Neural crest cell (in vitro differentiated cells): ENCODE measurements around the gene GNPTG. TPM values are rescaled to one million over a fixed set of nuclear protein-coding genes. Genes with fewer than 3 reads are reported as not detected.

ENCODE experiments used
- DNase-seq: peaks from one replicate; pipeline ENCODE4 v3.0.0; 2021; ENCODE audit warnings: low read depth, mixed read lengths, low spot score
- H3K27ac Mint-ChIP-seq: one replicate; pipeline ENCODE4 v1.8.0; 2021; ENCODE audit warnings: mild to moderate bottlenecking, mixed read lengths; ENCODE audit not compliant: unreplicated experiment
- H3K27me3 Mint-ChIP-seq: 2 replicates; pipeline ENCODE4 v1.8.0; 2021; ENCODE audit warnings: low read depth, mild to moderate bottlenecking, mixed read lengths
- H3K36me3 Mint-ChIP-seq: 2 replicates; pipeline ENCODE4 v1.8.0; 2021; ENCODE audit warnings: low read depth, mild to moderate bottlenecking, mixed read lengths
- H3K4me1 Mint-ChIP-seq: 2 replicates; pipeline ENCODE4 v1.8.0; 2021; ENCODE audit warnings: mixed read lengths
- H3K4me3 Mint-ChIP-seq: one replicate; pipeline ENCODE4 v1.8.0; 2021; ENCODE audit warnings: mild to moderate bottlenecking, mixed read lengths
- H3K9me3 Mint-ChIP-seq: 2 replicates; pipeline ENCODE4 v1.8.0; 2021; ENCODE audit warnings: mixed read lengths
- total RNA-seq: library from RNA; stranded (reverse); gene quantifications from 2 replicates; pipeline ENCODE4 v1.2.1, GENCODE V29; 2021
- TF ChIP-seq, protein P1 (sequence below): fragments of 200-600 bp; sonication (generic); conservative IDR thresholded peaks from 2 replicates; pipeline ENCODE4 v1.5.0; 2021; ENCODE audit warnings: antibody characterized with exemption, mild to moderate bottlenecking

GNPTG gene
- total RNA-seq, 1 donor from 2014 or later, result 38.3 TPM

DNA sequence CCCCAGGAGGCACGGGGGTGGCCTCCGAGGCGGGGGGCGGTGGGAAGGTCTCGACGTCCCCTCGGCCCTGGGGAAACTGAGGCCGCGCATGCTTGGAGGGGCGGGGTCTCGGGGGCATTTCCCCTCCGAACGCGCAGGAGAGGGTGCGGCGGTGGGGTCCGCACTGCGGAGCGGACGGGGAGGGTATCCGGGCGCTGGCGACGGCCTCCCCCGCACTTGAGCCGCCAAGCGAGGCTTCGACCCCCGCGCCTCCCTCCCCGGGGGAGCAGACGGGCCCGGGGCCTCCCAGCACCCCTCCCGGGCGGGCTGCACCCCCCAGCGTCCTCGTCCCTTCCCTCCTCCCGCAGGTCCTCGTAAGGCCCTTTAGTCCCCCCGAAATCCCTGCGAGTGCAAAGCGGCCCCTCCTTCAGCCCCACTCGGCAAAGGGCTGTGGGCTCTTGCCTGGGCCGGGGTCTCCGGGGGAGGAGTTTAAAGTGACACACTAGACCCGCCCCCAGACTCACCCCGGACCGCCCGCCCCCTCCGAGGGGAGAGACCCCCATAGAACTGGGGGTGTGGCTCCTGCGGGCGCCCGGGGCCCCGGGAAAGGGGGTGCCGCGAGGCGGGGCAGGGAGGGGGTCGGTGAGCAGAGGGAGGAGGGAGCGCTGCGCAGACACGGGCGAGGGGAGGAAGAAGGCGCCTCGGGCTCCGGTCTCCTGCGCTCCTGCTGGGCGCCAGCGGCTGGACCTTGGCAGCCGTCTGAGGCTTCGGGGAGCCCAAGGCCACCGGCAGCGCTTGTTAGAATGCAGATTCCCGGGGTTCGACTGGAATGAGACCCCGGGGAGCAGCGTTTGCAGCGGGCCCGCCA is 17.7 kb upstream of the GNPTG start:
- no peaks in the 10 kb centered on the region for H3K36me3 Mint-ChIP-seq
- no peak for DNase-seq
- H3K27me3 Mint-ChIP-seq, result peaks cover 60% of the 10 kb centered on the region
- no peaks in the 10 kb centered on the region for H3K9me3 Mint-ChIP-seq
- H3K27ac Mint-ChIP-seq, result no peak overlapping the region
- H3K4me1 Mint-ChIP-seq, result peaks cover 12% of the 10 kb centered on the region
- TF ChIP-seq, protein P1, sequence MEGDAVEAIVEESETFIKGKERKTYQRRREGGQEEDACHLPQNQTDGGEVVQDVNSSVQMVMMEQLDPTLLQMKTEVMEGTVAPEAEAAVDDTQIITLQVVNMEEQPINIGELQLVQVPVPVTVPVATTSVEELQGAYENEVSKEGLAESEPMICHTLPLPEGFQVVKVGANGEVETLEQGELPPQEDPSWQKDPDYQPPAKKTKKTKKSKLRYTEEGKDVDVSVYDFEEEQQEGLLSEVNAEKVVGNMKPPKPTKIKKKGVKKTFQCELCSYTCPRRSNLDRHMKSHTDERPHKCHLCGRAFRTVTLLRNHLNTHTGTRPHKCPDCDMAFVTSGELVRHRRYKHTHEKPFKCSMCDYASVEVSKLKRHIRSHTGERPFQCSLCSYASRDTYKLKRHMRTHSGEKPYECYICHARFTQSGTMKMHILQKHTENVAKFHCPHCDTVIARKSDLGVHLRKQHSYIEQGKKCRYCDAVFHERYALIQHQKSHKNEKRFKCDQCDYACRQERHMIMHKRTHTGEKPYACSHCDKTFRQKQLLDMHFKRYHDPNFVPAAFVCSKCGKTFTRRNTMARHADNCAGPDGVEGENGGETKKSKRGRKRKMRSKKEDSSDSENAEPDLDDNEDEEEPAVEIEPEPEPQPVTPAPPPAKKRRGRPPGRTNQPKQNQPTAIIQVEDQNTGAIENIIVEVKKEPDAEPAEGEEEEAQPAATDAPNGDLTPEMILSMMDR, result no peak
- H3K4me3 Mint-ChIP-seq, result no peak overlapping the region

DNA sequence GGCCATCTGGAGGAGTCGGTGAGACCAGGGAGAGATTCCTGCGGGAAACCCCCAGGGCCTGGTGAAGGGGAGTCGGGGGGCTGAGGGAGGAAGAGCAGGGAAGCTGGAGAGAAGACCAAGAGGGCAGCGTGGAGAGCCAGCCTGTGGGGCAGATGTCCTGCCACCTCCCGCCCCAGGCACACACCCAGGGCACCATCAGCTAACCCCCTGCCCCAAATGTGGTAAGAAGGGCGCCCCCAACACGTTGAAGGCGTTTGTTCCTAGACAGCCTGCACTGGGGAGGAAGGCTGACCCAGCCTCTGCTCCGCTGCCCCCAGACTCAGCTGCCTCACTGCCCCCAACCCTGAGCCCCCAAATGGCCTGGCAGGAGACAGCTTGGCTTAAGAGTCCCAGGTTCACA is 17.0 kb upstream of the GNPTG start:
- Mint-ChIP-seq H3K4me1 (peaks cover 12% of the 10 kb centered on the region), H3K9me3 (no peaks in the 10 kb centered on the region), H3K36me3 (no peaks in the 10 kb centered on the region), H3K27ac (no peak overlapping the region), H3K27me3 (peaks cover 53% of the 10 kb centered on the region), H3K4me3 (no peak overlapping the region)
- TF ChIP-seq, protein P1, result no peak
- no peak for DNase-seq

DNA sequence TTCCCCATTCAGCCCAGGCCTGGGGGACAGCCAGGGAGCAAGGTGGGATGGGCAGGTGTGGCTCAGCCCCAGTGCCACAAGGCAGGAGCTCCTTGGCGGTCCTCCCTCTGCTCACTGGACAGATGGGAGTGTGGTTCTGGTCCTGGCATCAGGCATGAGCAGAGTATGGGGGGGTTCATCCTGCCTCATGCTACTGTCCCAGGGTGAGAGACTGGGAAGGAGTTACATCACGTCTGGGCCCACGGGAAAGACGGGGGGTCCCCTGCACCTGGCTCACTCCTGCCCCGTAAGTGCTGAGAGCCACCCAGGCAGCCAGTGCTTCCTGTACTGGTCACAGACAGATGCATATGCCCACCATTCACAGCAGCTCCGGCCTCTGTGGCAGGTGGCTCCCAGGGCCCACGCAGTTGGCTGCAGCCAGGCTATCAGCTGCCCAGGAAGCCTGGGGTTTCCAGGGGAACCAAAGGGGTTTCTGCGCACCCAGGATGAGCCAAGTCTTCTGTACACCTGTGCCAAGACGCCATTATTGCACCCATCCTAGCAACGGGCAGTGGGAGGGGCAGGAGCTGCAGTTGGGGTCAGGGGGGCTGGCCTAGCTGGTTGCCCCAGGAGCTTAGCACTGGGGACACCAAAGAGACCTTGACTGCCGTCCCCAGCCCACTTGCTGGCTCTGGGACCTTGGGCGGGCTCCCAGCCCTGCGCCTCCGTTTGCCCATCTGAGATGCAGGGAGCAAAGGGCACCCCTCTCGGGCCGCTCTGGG is 16.3 kb upstream of the GNPTG start:
- TF ChIP-seq, protein P1, result no peak
- Mint-ChIP-seq H3K27ac (no peak overlapping the region), H3K36me3 (no peaks in the 10 kb centered on the region), H3K9me3 (no peaks in the 10 kb centered on the region), H3K4me1 (peaks cover 12% of the 10 kb centered on the region), H3K4me3 (peak overlapping the region; percentile 54), H3K27me3 (peaks cover 54% of the 10 kb centered on the region)
- DNase-seq, result no peak

DNA sequence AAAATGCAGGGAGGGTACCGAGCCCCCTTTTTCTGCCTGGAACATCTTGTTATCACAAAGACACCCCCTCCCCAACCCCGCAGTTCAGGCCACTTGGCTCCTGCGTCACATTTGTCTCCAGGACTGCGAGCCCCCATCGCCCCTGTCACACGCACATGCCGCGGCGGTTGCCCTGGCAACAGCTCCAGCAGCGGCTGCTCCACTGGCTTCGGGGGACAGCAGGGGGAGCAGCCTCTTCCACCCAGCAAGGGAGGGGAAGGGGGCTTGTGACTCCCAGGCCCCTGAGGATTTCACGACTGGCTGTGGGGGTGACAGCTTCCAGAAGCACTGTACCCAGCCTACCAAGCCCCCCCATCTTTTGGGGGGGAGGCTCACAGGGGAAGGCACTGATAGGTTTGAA is 15.7 kb upstream of the GNPTG start:
- peak; percentile 58 for DNase-seq
- Mint-ChIP-seq H3K27me3 (peaks cover 52% of the 10 kb centered on the region), H3K9me3 (no peaks in the 10 kb centered on the region), H3K4me1 (peaks cover 12% of the 10 kb centered on the region), H3K36me3 (no peaks in the 10 kb centered on the region), H3K4me3 (peak overlapping the region; percentile 54), H3K27ac (no peak overlapping the region)
- TF ChIP-seq, protein P1, result no peak

DNA sequence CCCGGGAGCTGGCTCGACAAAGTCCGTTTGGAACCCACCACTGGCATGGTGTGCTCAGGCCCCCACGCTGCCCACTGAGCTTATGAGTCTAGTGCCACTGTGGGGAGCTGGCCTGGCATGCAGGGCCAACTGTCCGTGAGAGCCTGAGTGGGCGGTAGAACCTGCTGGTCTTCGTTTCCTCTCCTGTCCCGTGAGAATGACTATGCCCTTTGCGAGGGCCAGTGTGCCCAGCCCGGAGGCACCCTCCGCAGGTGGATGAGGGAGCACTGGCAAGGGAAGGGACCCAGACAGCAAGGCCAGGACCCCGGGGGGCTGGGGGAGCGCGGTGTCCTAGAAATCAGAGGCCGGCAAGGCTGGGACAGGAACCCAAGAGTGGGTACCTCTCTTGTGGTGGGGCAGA is 15.1 kb upstream of the GNPTG start:
- TF ChIP-seq, protein P1, result no peak
- no peak for DNase-seq
- Mint-ChIP-seq H3K27ac (no peak overlapping the region), H3K27me3 (peaks cover 47% of the 10 kb centered on the region), H3K9me3 (no peaks in the 10 kb centered on the region), H3K36me3 (no peaks in the 10 kb centered on the region), H3K4me3 (no peak overlapping the region), H3K4me1 (peaks cover 7% of the 10 kb centered on the region)
